HG02571 (cell line): ENCODE results near the gene PTPRCAP.
"Not testable (repeated sequence)": the region's sequence is repeated elsewhere in the genome, so short reads cannot be mapped to it uniquely, and the experiment has no call there.

Experiments used
- ATAC-seq: cut with Tn5 transposase; IDR thresholded peaks from one replicate; pipeline ENCODE4 v1.9.1; 2021; ENCODE audit warnings: mild to moderate bottlenecking, moderate library complexity; ENCODE audit not compliant: unreplicated experiment

The PTPRCAP gene

GRCh38 chr11:67428052-67429001, 9.2 kb downstream of the PTPRCAP start, which contains the start of gene RPS6KB2:
Gene RPS6KB2, plus strand, starts transcription at chr11:67428494. Its CDS starts 52 bp downstream, at chr11:67428546.
- ATAC-seq, result peak; percentile 76

DNA sequence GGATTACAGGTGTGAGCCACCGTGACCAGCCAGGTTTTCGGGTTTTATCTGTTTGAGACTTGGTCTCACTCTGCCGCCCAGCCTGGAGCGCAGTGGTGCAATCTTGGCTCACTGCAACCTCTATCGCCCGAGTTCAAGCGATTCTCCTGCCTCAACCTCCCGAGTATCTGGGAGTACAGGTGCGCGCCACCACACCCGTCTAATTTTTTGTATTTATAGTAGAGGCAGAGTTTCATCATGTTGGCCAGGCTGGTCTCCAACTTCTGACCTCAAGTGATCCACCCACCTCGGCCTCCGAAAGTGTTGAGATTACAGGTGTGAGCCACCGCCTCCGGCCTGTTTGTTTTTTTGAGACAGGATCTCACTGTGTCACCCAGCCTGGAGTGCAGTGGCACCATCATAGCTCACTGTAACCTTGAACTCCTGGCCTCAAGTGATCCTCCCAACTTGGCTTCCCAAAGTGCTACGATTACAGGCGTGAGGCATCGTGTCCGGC, 10.1 kb downstream of the PTPRCAP start:
- not testable (repeated sequence) for ATAC-seq

DNA sequence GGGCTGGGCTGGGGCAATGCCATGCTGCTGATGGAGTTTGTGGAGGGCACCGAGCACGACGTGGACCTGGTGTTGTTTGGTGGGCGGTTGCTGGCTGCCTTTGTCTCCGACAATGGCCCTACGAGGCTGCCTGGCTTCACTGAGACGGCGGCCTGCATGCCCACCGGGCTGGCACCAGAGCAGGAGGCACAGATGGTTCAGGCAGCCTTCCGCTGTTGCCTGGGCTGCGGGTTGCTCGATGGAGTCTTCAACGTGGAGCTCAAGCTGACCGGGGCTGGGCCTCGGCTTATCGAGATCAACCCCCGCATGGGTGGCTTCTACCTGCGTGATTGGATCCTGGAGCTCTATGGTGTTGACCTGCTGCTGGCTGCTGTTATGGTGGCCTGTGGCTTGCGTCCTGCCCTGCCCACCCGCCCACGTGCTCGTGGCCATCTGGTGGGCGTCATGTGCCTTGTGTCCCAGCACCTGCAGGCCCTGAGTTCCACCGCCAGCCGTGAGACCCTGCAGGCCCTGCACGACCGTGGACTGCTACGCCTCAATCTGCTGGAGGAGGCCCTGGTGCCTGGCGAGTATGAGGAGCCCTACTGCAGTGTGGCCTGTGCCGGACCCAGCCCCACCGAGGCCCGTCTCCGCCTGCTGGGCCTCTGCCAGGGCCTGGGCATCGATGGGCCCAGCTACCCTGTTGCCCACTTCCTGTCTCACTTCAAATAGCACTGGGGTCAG, 13.4 kb downstream of the PTPRCAP start:
- no peak for ATAC-seq

GRCh38 chr11:67423466-67423865, 14.0 kb downstream of the PTPRCAP start:
- no peak for ATAC-seq

GRCh38 chr11:67422891-67423290, 14.6 kb downstream of the PTPRCAP start:
- ATAC-seq, result no peak

- no peak for ATAC-seq
Measured at GRCh38 chr11:67421430-67422031, 16.0 kb downstream of the PTPRCAP start.

GRCh38 chr11:67420646-67421429, 16.6 kb downstream of the PTPRCAP start:
- peak; percentile 71 for ATAC-seq

- no peak for ATAC-seq
Measured at GRCh38 chr11:67420147-67420645, 17.3 kb downstream of the PTPRCAP start.

- ATAC-seq, result no peak
Measured at GRCh38 chr11:67419325-67420049, 18.0 kb downstream of the PTPRCAP start.

- no peak for ATAC-seq
Measured at GRCh38 chr11:67418476-67419281, 18.8 kb downstream of the PTPRCAP start.

- ATAC-seq, result no peak
Measured at GRCh38 chr11:67417425-67417824, 20.1 kb downstream of the PTPRCAP start.

DNA sequence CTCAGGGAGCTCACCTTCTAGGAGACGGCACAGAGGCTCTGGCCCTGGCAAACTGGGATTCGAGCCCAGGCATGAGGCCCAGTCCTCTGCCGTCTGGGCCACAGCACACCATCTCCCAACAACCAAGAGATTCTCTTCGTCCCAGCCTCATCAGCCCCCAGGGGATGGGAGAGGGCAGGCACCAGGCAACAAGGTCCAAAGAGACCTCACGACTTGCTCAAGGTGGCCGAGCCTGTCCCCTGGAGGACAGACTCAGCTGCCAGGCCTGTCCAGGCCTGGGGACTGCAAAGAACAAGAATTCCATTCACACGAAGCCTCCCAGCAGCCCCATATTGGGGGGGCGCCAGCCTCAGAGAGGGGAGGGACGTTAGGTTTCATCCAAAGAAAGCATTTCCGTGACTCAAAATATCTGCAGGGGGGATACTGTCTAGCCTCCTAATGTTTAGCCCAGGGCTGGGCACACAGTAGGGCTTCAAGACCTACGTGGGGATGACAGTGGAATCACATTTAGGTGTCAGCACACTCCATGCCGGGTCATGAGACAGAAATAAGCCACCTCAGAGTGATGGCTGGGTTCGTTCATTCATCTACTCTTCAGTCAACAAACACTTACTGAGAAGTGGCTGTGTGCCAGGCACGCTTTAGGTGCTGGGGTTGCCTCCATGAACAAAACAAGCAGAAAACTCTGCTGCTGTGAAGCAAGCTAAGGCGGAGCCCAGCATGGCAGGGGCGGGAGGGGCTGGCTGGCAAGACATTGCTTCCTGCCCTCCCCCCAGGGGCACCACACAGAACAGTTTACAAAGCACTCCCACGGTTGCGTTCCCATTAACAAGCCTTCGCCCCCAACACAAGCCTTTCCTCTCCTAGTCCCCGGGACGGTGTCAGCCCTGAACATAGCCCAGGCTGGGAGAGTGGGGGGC, 20.8 kb downstream of the PTPRCAP start:
- ATAC-seq, result no peak

GRCh38 chr11:67415501-67416304, 21.8 kb downstream of the PTPRCAP start, which contains the start of gene CARNS1:
Gene CARNS1, plus strand, starts transcription at chr11:67415678. Its CDS starts 522 bp downstream, at chr11:67416200.
- no peak for ATAC-seq

DNA sequence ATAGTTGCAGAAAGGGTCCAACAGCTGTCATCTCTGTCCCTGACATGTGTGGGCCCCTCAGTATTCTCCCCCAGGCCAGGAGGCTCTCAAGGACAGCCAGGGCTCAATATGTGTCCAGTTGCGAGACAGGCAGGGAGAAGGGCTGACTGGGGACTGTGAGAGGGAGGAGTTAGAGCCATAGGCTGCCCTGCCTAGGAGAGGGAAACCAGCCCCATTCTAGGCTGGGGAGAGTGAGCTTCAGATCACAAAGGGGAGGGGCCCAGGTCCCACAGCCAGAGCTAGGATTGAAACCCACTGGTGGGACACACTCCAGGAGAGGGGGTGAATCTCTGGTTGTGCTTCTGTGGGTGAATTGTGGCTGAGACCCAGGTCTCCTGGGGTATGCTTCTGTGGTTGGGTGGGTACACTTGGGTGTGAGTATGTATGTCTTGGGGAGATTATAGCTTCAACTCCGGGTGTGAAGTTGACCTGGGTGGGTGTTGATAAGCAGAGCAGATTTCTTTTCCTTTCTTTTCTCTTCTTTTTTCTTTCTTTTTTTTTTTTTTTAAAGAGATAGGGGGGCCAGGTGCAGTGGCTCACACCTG, 24.1 kb downstream of the PTPRCAP start:
- ATAC-seq, result no peak

DNA sequence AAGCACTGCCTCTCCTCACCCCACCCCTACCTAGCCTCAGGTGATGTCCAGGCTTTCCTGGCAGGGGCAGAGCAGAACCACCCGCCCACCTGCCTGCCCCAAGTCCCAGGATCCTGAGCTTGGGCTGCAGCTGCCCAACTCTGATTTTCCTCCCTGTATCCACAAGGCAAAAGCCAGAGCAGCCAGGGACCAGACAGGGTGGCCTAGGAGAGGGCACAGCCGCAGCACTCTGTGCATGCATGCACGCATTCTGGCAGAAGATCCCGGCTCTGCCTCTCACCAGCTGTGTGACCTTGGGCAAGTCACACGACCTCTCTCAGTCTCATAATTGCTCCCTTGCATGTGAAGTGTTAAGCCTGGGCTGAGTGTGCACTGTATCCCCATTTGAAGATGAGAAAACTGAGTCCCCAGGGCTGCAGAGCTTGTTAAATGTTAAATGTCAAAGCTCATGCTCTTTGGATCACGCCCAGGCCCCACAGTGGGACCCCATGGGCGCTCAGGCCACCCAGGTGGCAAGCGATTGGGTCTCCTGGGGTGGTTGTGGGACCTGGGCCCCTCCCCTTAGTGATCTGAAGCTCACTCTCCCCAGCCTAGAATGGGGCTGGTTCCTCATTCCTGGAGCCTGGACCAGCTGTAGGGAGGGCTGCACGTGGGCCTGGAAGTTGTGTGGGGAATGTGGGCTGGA, 24.8 kb downstream of the PTPRCAP start:
- ATAC-seq, result no peak

DNA sequence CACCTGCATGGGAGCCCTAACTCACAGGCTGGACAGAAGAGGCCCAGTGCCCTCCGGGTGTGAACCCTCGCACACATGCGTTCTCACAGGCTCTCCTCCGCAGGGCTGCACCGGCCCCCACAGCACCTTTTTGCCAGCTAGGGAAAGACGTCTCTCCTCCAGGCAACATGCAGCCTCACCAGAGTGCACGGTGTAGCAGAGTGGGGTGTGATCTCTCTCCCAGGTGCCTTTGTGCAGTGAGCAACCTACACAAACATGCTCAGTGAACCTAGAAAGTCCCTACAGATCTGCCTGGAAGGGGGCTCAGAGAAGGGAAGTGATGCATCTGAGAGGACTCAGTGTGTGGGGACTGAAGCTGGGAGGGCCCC, 25.7 kb downstream of the PTPRCAP start:
- ATAC-seq, result no peak
